ENCODE results near the gene KRTAP1-5.
"Not testable (repeated sequence)": the region's sequence is repeated elsewhere in the genome, so short reads cannot be mapped to it uniquely, and the experiment has no call there.

KRTAP1-5 gene

GRCh38 chr17:41004397-41004796, 22.6 kb downstream of the KRTAP1-5 start:
- DNase-seq (ENCODE audit: low spot score), result no peak

- DNase-seq (ENCODE audit: low spot score), result no peak
These were observed 23.1 kb downstream of the KRTAP1-5 start for GRCh38 chr17:41003926-41004325.

GRCh38 chr17:41002814-41003213, 24.2 kb downstream of the KRTAP1-5 start:
- no peak for DNase-seq (ENCODE audit: low spot score)

DNA sequence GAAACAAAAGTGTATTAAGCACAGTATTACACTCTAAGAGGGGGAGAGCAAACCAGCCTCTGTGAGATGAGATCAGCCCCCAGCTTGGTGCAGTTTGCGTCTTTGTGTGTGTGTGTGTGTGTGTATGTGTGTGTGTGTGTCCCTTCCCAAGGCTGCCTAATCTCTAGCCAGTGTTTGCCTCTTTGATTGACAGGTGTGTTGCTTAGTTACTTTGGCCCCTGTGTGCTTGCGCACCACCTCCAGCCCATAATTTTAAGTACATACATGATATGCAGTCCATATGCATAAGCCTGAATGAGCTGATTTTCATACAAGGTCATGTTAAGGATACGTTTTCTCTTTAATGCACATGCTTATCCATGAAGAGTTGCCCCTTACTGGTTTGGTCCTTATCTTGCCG, 25.2 kb downstream of the KRTAP1-5 start:
- no peak for DNase-seq (ENCODE audit: low spot score)

DNA sequence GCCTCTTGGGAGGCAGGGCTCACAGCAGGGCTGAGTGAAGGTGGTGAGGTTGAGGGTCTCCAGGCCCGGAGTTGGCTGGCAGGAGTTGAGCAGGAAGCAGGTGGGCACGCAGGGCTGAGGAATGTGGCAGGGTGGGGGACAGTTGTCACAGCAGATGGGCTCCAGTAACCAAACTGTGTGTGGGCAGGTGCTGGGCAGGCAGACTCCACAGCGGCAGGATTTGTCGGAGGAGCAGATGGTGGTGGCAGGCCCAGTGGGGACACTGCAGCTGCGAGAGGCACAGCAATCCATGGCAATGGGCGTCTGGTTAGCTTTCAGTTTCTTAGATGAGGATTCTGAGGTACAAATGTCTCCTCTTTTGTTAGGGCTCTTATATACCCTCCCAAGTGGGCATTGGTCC, 27.4 kb downstream of the KRTAP1-5 start, which contains the start of gene KRTAP3-2:
Gene KRTAP3-2, minus strand, starts transcription at position 344 of the 400 bp plus-strand sequence. Its CDS starts 53 bp downstream, at position 291.
- DNase-seq (ENCODE audit: low spot score), result not testable (repeated sequence)

- no peak for DNase-seq (ENCODE audit: low spot score)
These were observed 29.6 kb downstream of the KRTAP1-5 start for GRCh38 chr17:40997361-40997760.

GRCh38 chr17:40996829-40997228, 30.2 kb downstream of the KRTAP1-5 start:
- no peak for DNase-seq (ENCODE audit: low spot score)

DNA sequence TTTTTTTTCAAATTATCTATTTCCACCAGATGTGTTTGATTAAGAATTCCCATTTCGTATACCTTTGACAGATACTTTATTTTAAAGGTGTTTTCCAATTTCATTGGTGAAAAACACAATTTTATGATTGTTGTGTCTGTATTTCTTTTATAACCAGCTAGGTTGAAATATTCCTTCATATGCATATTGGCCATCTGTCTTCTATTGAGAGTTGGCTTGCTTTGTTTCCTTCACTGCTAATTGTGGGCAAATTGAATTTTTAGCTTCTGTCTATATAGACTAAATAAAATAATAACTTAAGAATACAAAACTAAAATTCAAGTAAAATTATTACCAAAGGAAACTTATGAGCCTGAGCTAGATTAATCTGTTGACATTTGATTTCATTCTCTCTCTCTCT, 31.9 kb downstream of the KRTAP1-5 start:
- no peak for DNase-seq (ENCODE audit: low spot score)

- no peak for DNase-seq (ENCODE audit: low spot score)
These were observed 33.2 kb downstream of the KRTAP1-5 start, which contains the start of gene KRTAP3-3 for GRCh38 chr17:40993839-40994238. KRTAP3-3 (minus strand) TSS chr17:40994164; CDS start chr17:40994097, 67 bp downstream.

GRCh38 chr17:40993084-40993483, 33.9 kb downstream of the KRTAP1-5 start:
- no peak for DNase-seq (ENCODE audit: low spot score)

GRCh38 chr17:40992666-40993065, 34.3 kb downstream of the KRTAP1-5 start:
- DNase-seq (ENCODE audit: low spot score), result no peak

- DNase-seq (ENCODE audit: low spot score), result no peak
These were observed 40.1 kb downstream of the KRTAP1-5 start for GRCh38 chr17:40986920-40987319.

DNA sequence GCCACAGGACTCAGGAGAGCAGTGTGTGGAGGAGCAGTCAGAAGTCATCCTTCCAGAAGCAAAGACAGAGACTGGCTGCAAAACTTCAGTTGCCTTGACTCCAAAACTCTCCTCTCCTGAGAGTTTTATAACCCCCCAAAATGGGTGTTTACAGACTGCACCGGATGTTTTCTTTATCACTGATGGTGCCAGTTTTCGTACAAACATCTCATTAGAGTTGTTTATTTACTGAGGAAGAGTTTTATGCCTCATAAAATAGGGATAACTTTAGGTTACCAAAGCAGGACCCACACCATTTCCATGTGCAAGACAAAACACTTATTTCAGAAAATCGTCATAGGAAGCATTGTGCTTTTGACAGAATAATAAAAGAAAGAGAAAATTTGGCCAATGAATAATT, 42.8 kb downstream of the KRTAP1-5 start, which contains the start of gene KRT40:
Gene KRT40, minus strand, starts transcription at position 101 of the 400 bp plus-strand sequence. Its CDS starts 53 bp downstream, at position 48.
- DNase-seq (ENCODE audit: low spot score), result no peak

GRCh38 chr17:40981115-40981514, 45.9 kb downstream of the KRTAP1-5 start:
- DNase-seq (ENCODE audit: low spot score), result no peak

DNA sequence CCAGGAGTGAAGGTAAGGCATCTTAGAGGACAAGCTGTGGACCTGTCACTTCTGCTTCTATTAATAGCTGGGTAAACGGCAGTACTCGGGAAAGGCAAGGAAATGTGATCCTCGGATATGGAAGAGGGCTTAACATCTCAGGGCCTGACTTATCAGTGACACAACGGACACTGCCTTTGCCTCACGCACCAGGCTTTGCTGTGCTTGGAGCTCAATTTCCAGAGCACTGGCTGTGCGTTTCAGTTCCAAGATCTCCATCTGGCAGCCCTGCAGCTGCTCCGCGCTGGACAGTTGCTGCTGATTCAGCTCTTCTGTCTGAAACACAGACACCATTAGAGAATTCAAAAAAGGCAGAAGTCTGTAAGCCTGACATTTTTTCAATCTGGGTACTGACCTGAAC, 46.4 kb downstream of the KRTAP1-5 start:
- peak; percentile 75 for DNase-seq (ENCODE audit: low spot score)

GRCh38 chr17:40980117-40980516, 46.9 kb downstream of the KRTAP1-5 start:
- DNase-seq (ENCODE audit: low spot score), result no peak

DNA sequence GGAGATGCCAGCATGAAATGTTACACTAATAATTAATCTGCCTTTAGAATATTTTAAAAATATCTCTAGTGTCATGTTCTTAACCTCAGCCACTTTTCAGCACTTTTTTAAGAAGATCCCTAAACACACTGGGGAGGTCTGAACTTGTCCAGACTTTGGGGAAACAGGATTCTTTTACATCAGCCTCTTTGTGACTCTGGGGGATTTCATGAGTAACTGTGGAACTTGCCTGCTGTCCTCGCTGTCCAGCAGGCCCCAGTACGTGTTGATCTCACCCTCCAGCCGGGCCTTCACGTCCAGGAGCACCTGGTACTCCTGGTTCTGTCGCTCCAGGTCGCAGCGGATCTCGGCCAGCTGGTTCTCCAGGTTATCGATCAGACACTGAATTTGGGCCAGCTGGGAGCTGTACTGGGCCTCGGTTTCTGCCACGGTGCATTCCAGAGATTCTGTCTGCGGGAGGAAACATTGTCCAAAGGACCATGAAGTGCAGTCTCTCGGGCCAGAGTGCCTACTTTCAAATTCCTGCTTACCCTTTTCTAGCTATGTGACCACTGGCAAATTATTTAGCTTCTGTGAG, 48.3 kb downstream of the KRTAP1-5 start:
- no peak for DNase-seq (ENCODE audit: low spot score)
